ENCODE results near the gene PAXX. TPM values are rescaled to one million over a fixed set of nuclear protein-coding genes. Genes with fewer than 3 reads are reported as not detected.
A peak's percentile ranks its signal among the peaks of the same experiment; 100 is the strongest.

The PAXX gene
- total RNA-seq (10 to 100 TPM; 27.8 to 42.0 TPM), polyA plus RNA-seq (100 to 1,000 TPM in 1 of 2 donors, 10 to 100 TPM in 1; 39.9 to 192 TPM)
- long read RNA-seq, donor 1, transcript PAXX-201 (7 exons, 812 nt): minor isoform, 8 of 41 reads
- long read RNA-seq, donor 1, transcript PAXX-208 (5 exons, 1,077 nt): major isoform, 12 of 41 reads
- long read RNA-seq, donor 1, partial matches to known transcripts: 12 of 41 reads
- long read RNA-seq, donor 1, other reads (novel, unspliced or antisense): 9 of 41 reads
- long read RNA-seq, donor 2, transcript PAXX-208 (5 exons, 1,077 nt): major isoform, 6 of 27 reads
- long read RNA-seq, donor 2, partial matches to known transcripts: 11 of 27 reads
- long read RNA-seq, donor 2, other reads (novel, unspliced or antisense): 5 of 27 reads

GRCh38 chr9:136991993-136992818 lies at the start of gene PAXX:
TSS of gene PAXX (plus strand) at chr9:136992422. CDS start at chr9:136992444, 22 bp downstream.
- intact Hi-C loops (cut with DNase I): loop anchor here (5.0 to 10.0 kb wide), 2 partner anchors 45 to 147 kb away; partner anchors contain the start of genes AJM1 (in 1 of the 2), C8G (in 1 of the 2) and PHPT1 (in 1 of the 2)
- 0 to 2% methylated on average over 54 to 92 of the region's 92 CpGs for WGBS, 2 donors
- peak; percentile 96 to 98 for DNase-seq
- Histone ChIP-seq H3K4me3 (ENCODE audit: low read length in 2 of 2) (peak within 1 kb of the TSS; percentile 65 to 85), H3K4me1 (ENCODE audit: control insufficient read depth in 1 of 2, insufficient read depth in 2 of 2, low read length in 2 of 2) (peaks cover 0 to 4% of the 10 kb centered on the region in 2 donors), H3K27me3 (ENCODE audit: control insufficient read depth in 1 of 2, insufficient read depth in 2 of 2, low read length in 1 of 2) (no peaks in the 10 kb centered on the region), H3K27ac (ENCODE audit: low read depth in 1 of 2, low read length in 2 of 2) (no peak within 1 kb of the TSS), H3K36me3 (ENCODE audit: control insufficient read depth in 1 of 2, insufficient read depth in 2 of 2, low read length in 1 of 2) (no peaks in the 10 kb centered on the region), H3K9me3 (ENCODE audit: control insufficient read depth, low read length) (no peaks in the 10 kb centered on the region)
- ATAC-seq (ENCODE audit: low FRiP score): peak; percentile 94

GRCh38 chr9:136942881-136943230 lies 49.4 kb upstream of the PAXX start:
- WGBS, 2 donors: 94 to 95% methylated on average over 16 of the region's 16 CpGs
- ATAC-seq (ENCODE audit: low FRiP score) (no peak), DNase-seq (no peak)
- Histone ChIP-seq H3K4me1 (ENCODE audit: control insufficient read depth in 1 of 2, insufficient read depth in 2 of 2, low read length in 2 of 2) (no peaks in the 10 kb centered on the region), H3K36me3 (ENCODE audit: control insufficient read depth in 1 of 2, insufficient read depth in 2 of 2, low read length in 1 of 2) (peaks cover 0 to 11% of the 10 kb centered on the region in 2 donors), H3K9me3 (ENCODE audit: control insufficient read depth, low read length) (no peaks in the 10 kb centered on the region), H3K4me3 (ENCODE audit: low read length in 2 of 2) (no peak overlapping the region), H3K27me3 (ENCODE audit: control insufficient read depth in 1 of 2, insufficient read depth in 2 of 2, low read length in 1 of 2) (no peaks in the 10 kb centered on the region), H3K27ac (ENCODE audit: low read depth in 1 of 2, low read length in 2 of 2) (no peak overlapping the region)
- intact Hi-C loops (cut with DNase I): loop anchor here (5.0 to 10.0 kb wide), 4 partner anchors 58 to 158 kb away; partner anchors contain the start of genes TRAF2 (in 2 of the 2), MAMDC4 (in 1 of the 2) and TMEM141 (in 1 of the 2)

- WGBS, 2 donors: 22% methylated on average over 59 to 61 of the region's 61 CpGs
- Histone ChIP-seq H3K36me3 (ENCODE audit: control insufficient read depth in 1 of 2, insufficient read depth in 2 of 2, low read length in 1 of 2) (peaks cover 0 to 11% of the 10 kb centered on the region in 2 donors), H3K4me1 (ENCODE audit: control insufficient read depth in 1 of 2, insufficient read depth in 2 of 2, low read length in 2 of 2) (no peaks in the 10 kb centered on the region), H3K4me3 (ENCODE audit: low read length in 2 of 2) (peak overlapping the region; percentile 72 to 76), H3K9me3 (ENCODE audit: control insufficient read depth, low read length) (no peaks in the 10 kb centered on the region), H3K27me3 (ENCODE audit: control insufficient read depth in 1 of 2, insufficient read depth in 2 of 2, low read length in 1 of 2) (no peaks in the 10 kb centered on the region), H3K27ac (ENCODE audit: low read depth in 1 of 2, low read length in 2 of 2) (peak overlapping the region in 1 of 2 donors; percentile 14)
- DNase-seq: peak; percentile 69 to 85
- peak; percentile 4 for ATAC-seq (ENCODE audit: low FRiP score)
- intact Hi-C loops (cut with DNase I): loop anchor here (2.0 to 10.0 kb wide), 5 partner anchors 59 to 159 kb away; partner anchors contain the start of genes TRAF2 (in 2 of the 2), AJM1 (in 1 of the 2), MAMDC4 (in 1 of the 2) and TMEM141 (in 1 of the 2)
Measured at GRCh38 chr9:136943291-136944211, 48.7 kb upstream of the PAXX start.

GRCh38 chr9:136944212-136944518 lies 48.1 kb upstream of the PAXX start:
- H3K4me1 ChIP-seq (ENCODE audit: control insufficient read depth in 1 of 2, insufficient read depth in 2 of 2, low read length in 2 of 2): no peaks in the 10 kb centered on the region

GRCh38 chr9:136944519-136945332 lies 47.5 kb upstream of the PAXX start, which contains the start of the genes C8G and FBXW5:
TSS of gene C8G (plus strand) at chr9:136945243. CDS start at chr9:136945321, 78 bp downstream.
TSS of gene FBXW5 (minus strand) at chr9:136944738. CDS start at chr9:136944083, 655 bp downstream.
- peak within 1 kb of the TSS in 1 of 2 donors; percentile 14 for H3K27ac ChIP-seq (ENCODE audit: low read depth in 1 of 2, low read length in 2 of 2)
- H3K9me3 ChIP-seq (ENCODE audit: control insufficient read depth, low read length): no peaks in the 10 kb centered on the region
- peak; percentile 97 to 98 for DNase-seq
- H3K4me3 ChIP-seq (ENCODE audit: low read length in 2 of 2): peak within 1 kb of the TSS; percentile 72 to 76
- ATAC-seq (ENCODE audit: low FRiP score): peak; percentile 89
- peaks cover 0 to 10% of the 10 kb centered on the region in 2 donors for H3K36me3 ChIP-seq (ENCODE audit: control insufficient read depth in 1 of 2, insufficient read depth in 2 of 2, low read length in 1 of 2)
- no peaks in the 10 kb centered on the region for H3K4me1 ChIP-seq (ENCODE audit: control insufficient read depth in 1 of 2, insufficient read depth in 2 of 2, low read length in 2 of 2)
- H3K27me3 ChIP-seq (ENCODE audit: control insufficient read depth in 1 of 2, insufficient read depth in 2 of 2, low read length in 1 of 2): no peaks in the 10 kb centered on the region
- 5 to 7% methylated on average over 58 to 74 of the region's 74 CpGs for WGBS, 2 donors
- intact Hi-C loops (cut with DNase I): loop anchor here (2.0 to 10.0 kb wide), 7 partner anchors 48 to 160 kb away; partner anchors contain the start of genes TRAF2 (in 2 of the 2), AJM1 (in 1 of the 2), FUT7 (in 1 of the 2) and MAMDC4 (in 1 of the 2)

More at GRCh38 chr9:136944212-136944518, 48.1 kb upstream of the PAXX start:
- peak in 1 of 2 donors; percentile 86 for DNase-seq
- WGBS, 2 donors: 0% methylated on average over 40 to 45 of the region's 45 CpGs
- no peaks in the 10 kb centered on the region for H3K9me3 ChIP-seq (ENCODE audit: control insufficient read depth, low read length)
- H3K4me3 ChIP-seq (ENCODE audit: low read length in 2 of 2): peak overlapping the region; percentile 72 to 76
- intact Hi-C loops (cut with DNase I): loop anchor here (2.0 to 10.0 kb wide), 5 partner anchors 59 to 159 kb away; partner anchors contain the start of genes TRAF2 (in 2 of the 2), AJM1 (in 1 of the 2), MAMDC4 (in 1 of the 2) and TMEM141 (in 1 of the 2)
- ATAC-seq (ENCODE audit: low FRiP score): peak; percentile 19
- H3K27ac ChIP-seq (ENCODE audit: low read depth in 1 of 2, low read length in 2 of 2): peak overlapping the region in 1 of 2 donors; percentile 14
- H3K36me3 ChIP-seq (ENCODE audit: control insufficient read depth in 1 of 2, insufficient read depth in 2 of 2, low read length in 1 of 2): peaks cover 0 to 11% of the 10 kb centered on the region in 2 donors
- no peaks in the 10 kb centered on the region for H3K27me3 ChIP-seq (ENCODE audit: control insufficient read depth in 1 of 2, insufficient read depth in 2 of 2, low read length in 1 of 2)

- no peaks in the 10 kb centered on the region for H3K27me3 ChIP-seq (ENCODE audit: control insufficient read depth in 1 of 2, insufficient read depth in 2 of 2, low read length in 1 of 2)
- no peak overlapping the region for H3K4me3 ChIP-seq (ENCODE audit: low read length in 2 of 2)
- 87 to 90% methylated on average over 30 of the region's 30 CpGs for WGBS, 2 donors
- H3K27ac ChIP-seq (ENCODE audit: low read depth in 1 of 2, low read length in 2 of 2): no peak overlapping the region
- DNase-seq (peak in 1 of 2 donors; percentile 51), ATAC-seq (ENCODE audit: low FRiP score) (no peak)
- peaks cover 0 to 8% of the 10 kb centered on the region in 2 donors for H3K36me3 ChIP-seq (ENCODE audit: control insufficient read depth in 1 of 2, insufficient read depth in 2 of 2, low read length in 1 of 2)
- no peaks in the 10 kb centered on the region for H3K9me3 ChIP-seq (ENCODE audit: control insufficient read depth, low read length)
- intact Hi-C loops (cut with DNase I): loop anchor here (2.0 to 10.0 kb wide), 5 partner anchors 47 to 161 kb away; partner anchors contain the start of genes TRAF2 (in 2 of the 2), AJM1 (in 1 of the 2), FUT7 (in 1 of the 2) and PAXX (in 1 of the 2)
- H3K4me1 ChIP-seq (ENCODE audit: control insufficient read depth in 1 of 2, insufficient read depth in 2 of 2, low read length in 2 of 2): no peaks in the 10 kb centered on the region
Measured at GRCh38 chr9:136945333-136946227, 46.6 kb upstream of the PAXX start.
